Skin of body (tissue), 2 donors: Measurements from ENCODE around the gene XRCC3. TPM values are rescaled to one million over a fixed set of nuclear protein-coding genes. Genes with fewer than 3 reads are reported as not detected.

Experiments used
- DNase-seq: peaks from one replicate; lab custom pipeline; 2025; lab: John Stamatoyannopoulos, UW
- total RNA-seq: library from RNA; depleted of rRNA; stranded (reverse); fragments of >200 nt; gene quantifications from one replicate; pipeline ENCODE4 v1.2.3, GENCODE V29; 2014

Gene XRCC3
- total RNA-seq, 1 donor from 2014 or later, result 6.7 TPM

DNA sequence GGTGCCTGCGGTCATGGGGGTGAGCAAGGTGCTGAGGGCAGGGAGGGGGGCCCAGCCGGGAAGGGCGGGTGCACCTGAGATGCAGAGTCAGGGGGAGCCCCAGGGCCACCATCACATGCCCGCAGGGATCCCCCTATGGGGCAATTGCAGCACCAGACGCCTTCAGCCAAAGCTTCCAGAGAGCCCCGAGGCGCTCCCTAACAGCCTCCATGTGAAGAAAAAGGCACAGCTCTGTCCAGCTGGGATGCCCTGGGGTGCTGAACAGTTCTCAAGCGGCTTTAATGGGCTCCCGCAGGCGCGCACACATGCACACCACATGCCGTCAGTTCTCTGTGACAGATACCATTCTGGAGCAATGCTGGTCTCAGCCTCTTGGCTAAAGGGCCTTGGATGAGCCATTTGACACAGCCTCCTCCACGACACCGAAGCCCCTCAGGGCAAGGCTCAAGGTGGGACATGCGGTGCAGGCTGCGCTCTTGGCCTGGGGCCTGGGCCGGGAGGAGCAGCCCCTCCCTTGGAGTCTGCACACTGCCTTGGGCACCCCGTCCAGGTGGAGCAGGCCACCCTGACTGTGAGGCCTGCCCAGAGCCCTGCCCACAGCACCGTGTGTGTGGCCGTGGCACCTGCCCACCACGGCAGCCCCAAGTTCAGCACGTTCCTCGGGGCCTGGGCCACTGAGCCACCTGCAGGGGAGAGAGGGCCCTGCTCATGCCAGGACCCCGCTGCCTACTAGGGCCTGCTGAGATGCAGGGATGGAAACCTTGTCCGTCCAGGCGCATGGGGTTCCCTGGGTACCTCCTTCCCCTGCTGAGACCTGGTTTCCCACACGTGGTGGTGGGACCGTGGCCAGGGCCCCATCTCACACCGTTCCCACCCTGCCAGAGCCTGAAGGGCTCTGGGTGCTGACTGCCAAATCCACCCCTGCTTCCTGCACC is 7.7 kb downstream of the XRCC3 start:
- DNase-seq, result peak; percentile 9

DNA sequence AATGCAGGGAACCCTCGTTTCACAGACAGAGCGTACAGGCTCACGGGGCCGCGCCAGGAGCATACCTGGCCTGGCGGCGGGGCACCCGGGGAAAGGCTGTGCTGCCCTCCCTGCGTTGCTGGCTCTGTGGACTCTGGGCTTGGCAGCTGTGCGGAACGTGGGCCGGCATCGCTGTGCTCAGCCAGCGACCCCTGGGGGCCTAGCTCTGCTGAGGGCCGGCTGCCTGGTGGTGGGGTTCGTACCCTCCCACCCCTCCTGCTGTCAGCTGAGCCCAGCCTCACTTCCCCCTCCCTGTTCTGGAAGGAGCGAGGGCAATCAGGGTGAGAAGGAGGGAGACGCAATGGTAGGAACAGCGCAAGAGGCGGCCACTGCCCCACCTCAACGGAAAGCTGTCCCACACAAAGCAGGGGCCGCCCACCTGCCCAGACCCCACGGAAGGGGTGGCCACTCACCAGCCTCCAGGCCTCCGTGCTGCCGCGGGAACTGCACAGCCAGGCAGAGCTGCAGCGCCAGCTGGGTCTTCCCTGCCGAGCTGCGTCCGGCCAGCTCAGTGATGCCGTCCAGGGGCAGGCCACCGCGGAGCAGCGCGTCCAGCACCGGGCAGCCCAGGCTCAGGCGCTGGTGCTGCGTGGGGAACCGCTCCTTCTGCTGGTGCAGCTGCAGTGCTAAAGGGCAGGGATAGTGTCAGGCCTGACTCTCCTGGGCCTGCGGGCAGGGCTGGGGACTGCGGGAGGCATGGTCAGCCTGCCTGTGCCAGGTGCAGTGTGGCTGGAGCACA is 8.5 kb downstream of the XRCC3 start:
- no peak for DNase-seq

DNA sequence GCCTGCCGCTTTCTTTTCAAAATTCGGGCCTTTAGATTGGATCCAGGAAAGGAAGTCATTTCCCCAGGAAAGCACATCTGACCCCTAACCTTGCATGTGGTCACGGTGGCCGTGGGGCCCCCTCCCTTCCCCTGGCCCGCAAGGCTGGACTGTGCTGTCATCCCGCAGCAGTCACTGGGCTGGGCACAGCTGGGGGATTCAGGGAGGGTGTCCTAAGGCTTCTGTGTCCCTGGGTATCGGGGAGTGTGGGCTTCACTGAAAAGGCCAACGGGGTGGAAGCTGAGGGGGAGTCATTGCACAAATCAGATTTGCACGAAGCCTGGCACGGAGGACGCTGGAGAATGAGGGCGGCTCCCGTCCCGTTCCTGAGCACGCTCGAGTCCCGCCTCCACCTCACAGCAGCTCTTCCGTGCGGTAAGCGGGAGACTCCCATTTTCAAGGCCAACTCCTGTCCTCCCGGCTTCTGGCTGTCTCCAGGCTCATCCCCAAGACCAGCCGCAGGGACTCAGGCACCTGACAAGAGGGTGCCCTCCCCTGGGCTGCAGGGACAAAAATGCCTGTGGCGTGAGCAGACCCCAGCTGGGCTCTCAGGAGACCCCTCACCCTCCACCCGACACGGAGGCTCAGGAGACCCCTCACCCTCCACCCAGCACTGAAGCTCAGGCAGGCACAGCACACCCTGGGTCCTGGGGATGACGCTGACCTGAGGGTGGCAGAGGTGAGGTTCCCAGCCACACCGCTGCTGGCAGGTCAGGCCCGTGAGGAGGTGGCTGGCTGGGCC is 9.6 kb downstream of the XRCC3 start:
- DNase-seq, result no peak

DNA sequence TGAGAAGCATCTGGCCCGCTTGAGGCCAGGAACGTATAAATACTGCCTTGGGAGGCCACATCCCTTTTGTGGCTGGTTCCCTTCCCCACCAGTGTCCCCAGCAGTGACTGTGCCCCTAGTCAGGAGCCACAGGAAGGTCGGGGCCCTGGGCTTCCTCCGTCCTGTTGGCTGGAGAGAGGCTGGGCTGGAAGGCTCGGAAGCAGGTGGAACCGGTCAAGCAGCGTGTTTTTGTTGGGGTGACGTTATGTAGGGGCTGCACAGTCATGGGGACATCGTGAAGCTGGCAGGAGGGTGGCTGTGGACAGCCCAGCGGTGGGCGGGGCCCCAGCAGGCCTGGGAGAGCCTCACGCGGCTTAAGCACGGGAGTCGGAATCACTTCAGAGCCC is 10.1 kb downstream of the XRCC3 start:
- no peak for DNase-seq

GRCh38 chr14:103704708-103705107 is 10.5 kb downstream of the XRCC3 start:
- DNase-seq, result no peak

DNA sequence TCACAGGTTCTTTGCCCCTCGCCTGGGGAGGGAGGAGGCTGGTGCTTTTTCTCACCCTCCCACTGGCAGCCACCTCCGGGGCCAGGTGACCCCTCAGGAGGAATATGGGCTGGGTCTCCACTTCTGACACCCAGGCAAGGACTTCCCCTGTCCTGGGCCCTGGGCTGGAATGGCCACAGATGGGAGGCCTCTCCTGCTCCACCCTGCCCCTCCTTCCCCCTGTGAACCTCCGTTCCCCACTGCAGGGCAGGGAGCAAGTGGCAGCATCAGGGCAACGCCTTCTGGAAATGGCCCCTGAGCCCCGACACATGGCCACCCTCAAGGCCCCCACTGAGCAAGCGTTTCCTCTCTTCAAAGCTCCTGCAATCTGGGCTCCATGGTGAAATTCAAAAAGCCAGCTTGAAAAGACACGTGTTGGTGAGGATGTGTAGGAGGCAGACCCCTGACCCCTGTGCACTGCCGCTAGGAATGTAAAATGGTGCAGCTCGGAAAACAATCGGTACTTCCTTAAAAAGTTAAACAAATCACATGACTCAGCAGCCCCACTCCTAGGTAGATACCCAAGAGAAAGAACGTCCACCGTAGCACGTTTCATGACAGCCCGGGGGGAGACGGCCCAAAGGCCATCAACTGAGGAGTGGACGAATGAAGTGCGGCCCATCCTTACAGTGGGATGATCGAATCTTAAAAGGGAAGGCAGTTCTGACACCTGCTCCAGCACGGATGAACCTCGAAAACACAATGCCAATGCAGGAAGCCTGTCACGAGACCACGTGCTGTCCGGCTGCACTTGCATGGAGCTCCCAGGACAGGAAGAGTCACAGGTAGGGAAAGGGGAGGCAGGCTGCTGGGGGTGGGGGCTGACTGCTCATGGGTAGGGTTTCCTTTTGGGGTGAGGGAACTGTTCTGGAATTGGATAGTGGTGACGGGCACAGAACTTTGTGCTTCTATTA is 11.5 kb downstream of the XRCC3 start:
- DNase-seq, result no peak

DNA sequence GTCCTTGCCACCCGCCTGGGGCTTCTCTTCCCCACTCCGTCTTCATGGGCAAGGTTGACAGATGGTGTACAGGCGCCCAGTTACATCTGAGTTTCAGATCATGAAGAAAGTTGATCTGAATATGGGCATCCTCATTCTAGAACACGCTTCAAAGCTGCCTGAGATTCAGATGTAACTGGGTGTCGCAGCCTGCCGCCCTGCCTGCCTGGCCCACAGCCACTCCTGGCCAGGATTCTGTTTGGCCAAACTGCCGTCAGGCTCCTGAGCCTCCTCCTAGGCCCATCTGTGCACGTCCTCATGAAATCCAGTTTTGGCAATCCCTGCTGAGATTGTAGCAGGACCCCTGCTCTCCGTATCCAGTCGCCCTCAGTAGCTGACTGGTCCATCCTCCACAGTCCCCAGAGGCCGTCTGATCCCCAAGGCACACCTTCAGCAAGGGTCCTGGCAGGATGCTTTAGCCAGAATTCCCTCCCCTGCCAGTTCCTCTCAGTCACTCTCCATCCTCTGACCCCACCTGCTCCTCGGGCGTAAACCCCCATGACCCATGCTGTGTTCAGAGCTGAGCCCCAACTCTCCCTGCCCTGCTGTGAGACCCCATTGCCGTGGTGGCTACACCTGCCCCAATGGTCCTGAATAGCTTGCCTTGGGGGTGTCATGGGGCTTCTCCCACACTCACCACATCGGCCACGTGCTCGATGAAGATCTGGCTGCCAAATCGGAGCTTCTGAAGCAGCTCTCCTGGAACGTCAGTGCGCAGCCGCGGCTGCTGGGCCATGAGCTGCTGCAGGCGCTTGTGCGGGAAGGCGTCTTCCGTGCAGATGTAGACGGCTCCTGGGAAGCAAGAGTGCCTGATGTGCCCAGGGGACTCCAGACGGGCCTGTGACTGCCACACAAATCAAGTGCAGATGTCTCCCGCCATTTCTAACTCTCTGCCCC is 12.5 kb downstream of the XRCC3 start:
- no peak for DNase-seq

DNA sequence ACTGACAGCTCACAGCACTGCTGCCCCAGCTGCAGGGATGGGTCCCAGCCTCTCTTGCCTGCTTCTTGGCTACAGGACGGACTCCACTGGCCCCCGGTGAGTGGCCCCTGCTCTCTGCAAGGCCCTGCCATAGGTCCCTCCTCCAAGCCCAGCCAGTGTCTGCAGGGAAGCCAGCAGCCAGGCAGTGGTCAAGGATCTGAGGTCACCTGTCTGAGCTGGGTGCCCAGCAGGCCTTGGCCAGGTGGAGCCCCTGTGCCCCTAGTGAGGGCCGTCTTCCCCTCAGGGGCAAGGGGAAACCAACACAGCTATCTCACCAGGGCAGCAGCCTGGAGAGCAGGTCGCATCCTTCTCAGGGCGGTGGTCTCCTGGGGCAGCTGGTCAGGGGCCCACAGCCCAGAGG is 13.2 kb downstream of the XRCC3 start:
- no peak for DNase-seq

DNA sequence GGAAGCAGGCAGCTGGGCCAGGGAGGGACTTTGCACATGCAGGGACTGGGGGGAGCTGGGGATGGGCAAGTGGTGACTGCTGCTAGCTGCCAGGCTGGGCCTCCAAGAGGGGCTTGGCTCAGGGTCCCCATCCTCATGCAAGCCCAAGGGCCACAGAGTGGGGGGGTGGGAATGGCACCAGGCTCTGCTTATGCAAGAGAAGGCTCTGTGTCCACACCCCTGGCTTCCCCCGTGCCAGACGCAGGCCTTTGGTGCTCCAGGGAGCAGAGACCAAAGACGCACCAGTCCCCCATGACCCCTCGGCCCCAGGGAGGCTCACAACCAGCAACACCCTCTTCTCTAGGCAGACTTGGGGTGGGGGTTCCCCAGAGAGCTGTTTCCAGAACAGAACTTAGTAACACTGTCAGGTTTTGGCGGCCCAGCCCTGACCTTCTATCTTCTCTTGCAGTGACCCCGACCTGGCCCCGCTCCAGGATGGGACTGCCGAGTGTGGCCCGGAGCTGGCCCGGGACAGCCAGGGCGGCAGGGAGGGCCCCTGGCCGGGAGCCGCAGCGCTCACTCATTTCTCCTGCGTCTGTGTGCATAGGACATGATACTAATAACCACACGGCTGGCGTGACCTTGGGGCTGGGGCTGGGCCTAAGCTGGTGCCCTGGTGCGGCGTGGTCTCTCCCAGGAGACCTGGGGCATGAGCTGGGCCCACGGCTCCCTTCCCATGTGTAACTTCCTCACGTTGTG is 14.3 kb downstream of the XRCC3 start:
- DNase-seq, result no peak

DNA sequence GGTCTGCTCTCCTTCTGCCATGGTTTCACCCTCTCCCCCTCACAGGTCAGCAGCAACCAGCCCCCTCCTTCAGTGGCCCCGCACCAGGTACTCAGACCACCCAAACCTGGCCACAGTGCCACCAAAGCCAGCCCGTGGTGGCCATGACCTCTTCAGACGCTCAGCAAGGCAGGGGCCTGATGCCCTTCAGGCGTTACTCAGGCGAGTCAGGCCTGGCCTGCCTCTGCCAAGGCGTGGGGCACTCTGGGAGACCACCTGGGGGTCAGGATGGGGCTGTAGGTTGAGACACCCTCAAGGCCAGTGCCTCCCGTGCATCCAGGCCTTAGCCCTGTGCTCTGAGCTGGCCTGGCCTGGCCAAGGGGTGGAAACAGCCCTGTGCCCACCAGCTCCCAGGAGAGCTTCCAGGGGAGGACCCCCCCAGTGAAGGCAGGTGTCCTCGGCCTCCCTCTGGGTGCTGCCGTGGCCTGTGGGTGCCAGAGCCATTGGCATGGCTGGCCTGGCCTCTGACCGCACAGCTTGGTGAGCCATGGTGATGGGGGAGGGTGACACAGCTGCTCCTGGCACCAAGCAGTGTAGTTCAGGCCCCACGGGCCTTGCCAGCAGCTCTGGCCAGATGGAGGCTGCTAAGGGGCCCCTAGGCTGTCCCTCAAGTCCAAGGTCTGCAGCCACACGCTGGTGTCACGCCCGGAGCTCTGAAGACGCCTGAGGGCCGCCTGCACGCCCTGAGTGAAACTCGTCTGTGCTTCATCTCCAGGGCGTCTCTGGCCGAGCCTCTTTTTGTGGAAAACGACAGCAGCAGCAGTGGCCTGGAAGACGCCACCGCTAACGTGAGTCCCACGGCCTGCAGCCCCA is 15.1 kb downstream of the XRCC3 start:
- no peak for DNase-seq

GRCh38 chr14:103699261-103699661 is 16.0 kb downstream of the XRCC3 start:
- DNase-seq, result no peak

DNA sequence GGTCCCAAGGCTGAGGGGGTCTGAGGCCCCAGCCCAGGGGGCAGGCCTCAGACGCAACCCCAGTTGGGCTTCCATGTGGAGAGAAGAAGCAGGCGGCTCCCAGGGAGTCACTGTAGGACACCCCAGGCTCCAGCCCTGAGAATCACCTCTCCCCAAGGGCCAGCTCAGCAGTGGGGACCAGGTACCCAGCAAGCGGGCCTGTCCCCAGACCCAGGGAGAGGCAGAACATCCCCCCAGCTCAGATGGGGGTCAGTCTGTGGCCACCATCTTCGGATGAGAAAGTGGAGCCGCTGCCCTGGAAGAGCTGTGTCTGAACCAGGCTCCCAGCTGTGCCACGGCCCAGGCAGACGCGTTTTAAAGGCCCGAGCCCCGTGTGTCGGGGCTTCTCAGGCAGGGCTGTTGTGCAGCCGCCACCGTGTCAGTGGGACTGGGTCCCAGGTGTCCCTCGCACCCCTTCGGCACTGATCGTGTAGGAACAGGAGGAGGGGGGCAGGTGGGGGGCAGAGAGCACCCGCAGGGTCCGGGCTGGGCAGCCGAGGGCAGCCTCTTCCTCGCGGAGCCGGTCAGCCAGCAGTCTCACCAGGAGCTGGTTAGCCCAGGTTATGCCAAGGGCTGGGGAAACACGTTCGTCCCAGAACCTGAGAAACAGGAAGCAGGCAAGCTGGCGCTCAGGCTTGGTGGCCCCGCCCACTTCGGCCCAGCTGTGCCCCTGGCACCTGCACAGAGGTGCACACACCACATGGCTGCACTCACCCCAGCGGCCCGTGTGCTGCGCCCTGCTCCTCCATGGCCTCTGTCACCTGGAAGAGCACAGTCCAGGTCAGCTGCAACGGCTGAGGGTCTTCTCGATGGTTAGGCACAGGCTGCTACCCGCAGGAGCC is 16.6 kb downstream of the XRCC3 start:
- DNase-seq, result no peak

DNA sequence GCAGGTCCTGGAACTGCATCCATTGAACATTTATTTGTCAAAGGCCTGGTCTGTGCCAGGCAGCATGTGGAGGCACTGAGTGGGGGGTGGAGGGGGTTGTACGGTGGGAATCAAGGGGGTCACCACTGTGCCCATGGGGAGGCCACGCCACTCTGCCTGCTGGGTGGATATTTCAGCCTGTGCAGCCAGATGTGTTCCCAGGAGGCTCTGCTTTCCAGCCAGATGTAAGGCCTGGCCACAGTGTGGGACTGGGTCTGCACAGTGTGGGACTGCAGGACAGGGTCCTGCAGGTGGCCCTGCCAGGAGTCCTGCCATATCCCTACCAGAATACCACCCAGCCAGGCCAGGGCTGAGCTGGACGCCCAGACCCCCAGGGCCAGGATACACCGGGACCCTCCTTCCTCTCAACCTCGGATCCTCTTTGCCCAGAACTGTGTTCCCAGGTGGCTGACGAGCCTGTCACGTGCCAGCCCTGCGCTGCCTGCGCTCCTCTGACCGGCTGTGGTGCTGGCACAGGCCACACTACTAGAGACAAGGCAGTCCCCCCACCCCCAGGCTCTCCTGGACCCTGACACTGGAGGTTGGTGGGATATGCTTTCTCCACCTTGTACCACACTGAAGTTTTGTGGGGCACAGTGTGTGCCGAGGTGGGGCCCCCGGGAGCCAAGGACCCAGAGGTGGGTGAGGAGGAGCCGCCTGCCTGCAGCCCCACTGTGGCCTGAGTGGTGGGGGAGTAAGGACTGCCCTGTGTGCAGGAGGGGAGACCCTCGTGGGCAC is 17.5 kb downstream of the XRCC3 start:
- DNase-seq, result no peak

DNA sequence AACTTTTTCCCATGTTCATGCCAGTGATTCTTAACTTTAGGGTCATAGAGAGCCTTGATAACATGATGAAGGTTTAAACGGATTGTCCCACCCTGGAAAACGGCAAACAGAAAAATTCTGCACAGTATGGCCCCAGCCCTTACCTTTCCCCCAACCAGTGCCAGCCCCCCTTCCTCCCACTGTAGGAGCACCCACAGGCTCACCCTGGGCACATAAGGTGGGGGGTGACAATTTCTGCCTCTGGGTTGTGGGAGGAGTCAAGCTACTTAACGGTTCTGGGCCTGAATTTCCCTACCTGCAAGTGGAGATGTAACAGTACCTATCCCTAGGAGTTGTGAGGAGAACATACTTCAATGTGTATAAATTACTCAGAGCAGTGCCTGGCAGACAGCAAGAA is 18.0 kb downstream of the XRCC3 start:
- DNase-seq, result no peak

DNA sequence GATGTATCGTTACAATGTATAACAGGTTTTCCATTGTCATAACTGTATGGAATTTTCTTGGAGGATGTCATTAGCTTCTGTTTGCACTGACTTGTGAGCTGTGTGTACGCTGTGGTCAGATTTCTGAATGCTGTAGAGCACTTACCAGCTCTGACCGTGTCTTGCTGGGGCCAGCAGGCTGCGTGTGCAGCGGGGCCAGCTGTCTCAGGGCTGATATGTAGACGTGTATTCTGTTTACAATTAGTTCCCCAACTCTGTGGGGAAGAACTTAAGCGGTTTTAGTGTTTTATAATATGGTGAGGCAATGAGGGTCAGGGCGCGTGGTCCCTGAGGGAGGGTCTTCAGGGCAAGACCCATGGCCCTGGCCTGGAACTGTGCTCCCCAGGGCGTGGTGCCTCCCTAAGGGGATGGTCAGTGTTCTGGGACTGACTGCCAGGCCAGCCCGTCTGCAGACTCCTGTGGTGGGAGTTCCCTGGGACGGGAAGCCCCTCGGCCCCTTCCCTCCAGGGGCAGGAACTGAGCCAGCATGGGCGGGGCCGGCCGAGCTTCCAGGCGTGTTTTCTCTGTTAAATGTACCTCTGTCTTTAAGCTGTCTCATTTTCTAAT is 18.7 kb downstream of the XRCC3 start:
- peak; percentile 86 for DNase-seq

DNA sequence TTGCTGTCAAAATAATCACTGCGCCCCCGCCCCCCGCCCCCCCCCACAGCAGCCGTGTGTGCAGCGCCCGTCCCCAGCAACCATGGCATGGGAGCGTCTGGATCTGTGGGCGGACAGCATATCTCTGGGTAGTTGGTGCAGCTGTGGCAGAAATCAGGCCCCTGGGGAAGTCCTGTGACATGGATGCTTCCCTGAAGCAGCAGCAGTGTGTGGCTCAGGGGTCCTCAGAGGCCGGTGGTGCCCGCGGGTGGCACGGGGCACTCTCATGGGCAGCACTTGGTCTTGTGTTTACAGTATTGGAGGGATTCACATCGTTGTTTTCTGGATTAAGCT is 19.2 kb downstream of the XRCC3 start:
- no peak for DNase-seq
